Testis (tissue), 2 donors: ENCODE data around the gene CFAP57.

ENCODE experiments used
- POLR2A ChIP-seq: fragments of 450-650 bp; IDR thresholded peaks from one replicate; pipeline ENCODE4 v1.6.1; 2017; ENCODE audit warnings: antibody characterized with exemption, mild to moderate bottlenecking, moderate library complexity
- TF ChIP-seq, protein P1 (sequence below), 3 experiments: fragments of 450-650 bp in 2 of 3; fragments of 200-600 bp in 1 of 3; sonication (generic) in 1 of 3; IDR thresholded peaks; one replicate each; pipeline ENCODE4 v1.5.1; 2016 to 2019; ENCODE audit warnings: antibody characterized with exemption in 3 of 3, mild to moderate bottlenecking in 2 of 3, moderate library complexity in 1 of 3

DNA sequence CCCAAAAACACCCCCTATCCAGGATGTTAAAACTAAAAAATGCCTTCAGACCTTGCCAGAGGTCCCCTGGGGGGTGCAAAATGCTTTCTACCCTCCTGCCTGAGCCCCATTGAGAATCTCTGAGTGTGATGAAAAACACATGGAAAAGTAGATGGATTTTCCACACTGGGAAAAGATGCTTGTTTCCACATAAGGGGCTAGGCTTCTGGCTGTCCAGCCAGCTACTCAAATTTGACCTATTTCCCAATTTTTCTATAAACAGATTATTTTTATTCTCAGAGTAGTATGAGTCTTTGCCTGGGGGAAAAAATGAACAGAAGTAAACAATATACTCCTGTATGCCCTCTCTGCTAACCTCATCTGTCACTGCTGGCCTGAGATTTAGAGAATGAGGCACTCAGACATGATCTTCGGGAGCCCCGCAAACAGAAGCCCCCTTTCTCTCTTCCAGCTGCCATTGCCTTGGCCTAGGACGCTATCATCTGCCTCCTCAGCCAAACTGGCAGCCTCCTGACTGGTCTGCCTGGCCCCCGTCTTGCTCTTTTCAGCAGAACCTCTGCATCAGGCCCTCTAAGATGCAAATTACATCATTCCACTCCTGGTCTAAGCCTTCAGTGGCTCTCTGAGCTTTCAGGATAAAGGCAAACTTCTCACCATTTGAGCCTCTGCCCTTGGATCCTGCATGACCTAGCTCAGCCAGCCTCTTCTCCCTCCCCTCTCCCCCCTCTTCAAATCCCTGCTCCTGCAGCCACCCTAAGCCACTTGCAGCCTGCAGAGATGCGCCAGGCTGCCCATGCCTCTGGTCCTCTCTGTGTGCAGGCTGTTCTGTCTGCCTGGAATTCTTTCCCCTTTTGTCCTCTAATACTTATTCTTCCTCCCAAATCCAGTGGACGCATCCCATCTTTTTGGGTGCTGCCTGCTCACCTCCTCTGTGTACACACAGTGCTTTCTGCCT is 58.0 kb downstream of the CFAP57 start:
- TF ChIP-seq, protein P1, sequence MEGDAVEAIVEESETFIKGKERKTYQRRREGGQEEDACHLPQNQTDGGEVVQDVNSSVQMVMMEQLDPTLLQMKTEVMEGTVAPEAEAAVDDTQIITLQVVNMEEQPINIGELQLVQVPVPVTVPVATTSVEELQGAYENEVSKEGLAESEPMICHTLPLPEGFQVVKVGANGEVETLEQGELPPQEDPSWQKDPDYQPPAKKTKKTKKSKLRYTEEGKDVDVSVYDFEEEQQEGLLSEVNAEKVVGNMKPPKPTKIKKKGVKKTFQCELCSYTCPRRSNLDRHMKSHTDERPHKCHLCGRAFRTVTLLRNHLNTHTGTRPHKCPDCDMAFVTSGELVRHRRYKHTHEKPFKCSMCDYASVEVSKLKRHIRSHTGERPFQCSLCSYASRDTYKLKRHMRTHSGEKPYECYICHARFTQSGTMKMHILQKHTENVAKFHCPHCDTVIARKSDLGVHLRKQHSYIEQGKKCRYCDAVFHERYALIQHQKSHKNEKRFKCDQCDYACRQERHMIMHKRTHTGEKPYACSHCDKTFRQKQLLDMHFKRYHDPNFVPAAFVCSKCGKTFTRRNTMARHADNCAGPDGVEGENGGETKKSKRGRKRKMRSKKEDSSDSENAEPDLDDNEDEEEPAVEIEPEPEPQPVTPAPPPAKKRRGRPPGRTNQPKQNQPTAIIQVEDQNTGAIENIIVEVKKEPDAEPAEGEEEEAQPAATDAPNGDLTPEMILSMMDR (IDR thresholded peaks at IDR 0.05), result no peak
- TF ChIP-seq POLR2A, result no peak
